HCT116 (cell line): ENCODE measurements around the gene COX7A2L. TPM values are rescaled to one million over a fixed set of nuclear protein-coding genes. Genes with fewer than 3 reads are reported as not detected.

Experiments used
- ATAC-seq: fragments of 200-7000 bp; cut with Tn5 transposase; 2 replicates; pipeline ENCODE4 v1.9.1; 2020; ENCODE audit warnings: mild to moderate bottlenecking, moderate library complexity
- BruUV-seq: library from RNA; stranded (reverse); fragments of 400-500 nt; replicated peaks from 2 replicates; lab custom pipeline; 2021; lab: Mats Ljungman, UMichigan
- CTCF ChIA-PET: fragments of 300-600 bp; sonication (Branson Sonifier 250); formaldehyde crosslinking; loops from one replicate; lab custom pipeline; 2021; ENCODE audit warnings: antibody characterized with exemption; lab: Charles Lee
- POLR2A ChIA-PET: fragments of 300-600, 350-600 bp; sonication (Branson Sonifier 250); formaldehyde crosslinking; loops from one replicate; lab custom pipeline; 2021; ENCODE audit warnings: antibody characterized with exemption; lab: Charles Lee
- RAD21 ChIA-PET, 2 experiments: fragments of 300-600 bp; sonication (Branson Sonifier 250); formaldehyde crosslinking; loops; one replicate each; lab custom pipeline; 2023; ENCODE audit warnings: low total read pairs in 2 of 2; ENCODE audit not compliant: uncharacterized antibody in 2 of 2, unreplicated experiment in 2 of 2, low non-redundant PET in 1 of 2; lab: Charles Lee
- DNase-seq: peaks from one replicate; pipeline ENCODE4 v3.0.0-alpha.2; 2010; ENCODE audit warnings: low read depth, low spot score
- H2AFZ ChIP-seq: fragments of 200-600 bp; shearing (Covaris generic), sonication (generic); 2 replicates; pipeline ENCODE4 v1.6.1; 2017; ENCODE audit warnings: low read depth, mixed run types, mixed read lengths, antibody characterized with exemption, low read length; ENCODE audit not compliant: poor library complexity, severe bottlenecking
- H3K27ac ChIP-seq: 2 replicates; pipeline ENCODE4 v1.5.1; 2012; ENCODE audit warnings: low read depth, low read length
- H3K27me3 ChIP-seq: fragments of 200-600 bp; sonication (generic); 2 replicates; pipeline ENCODE4 v1.6.1; 2016; ENCODE audit warnings: mixed run types, low read length, mixed read lengths; ENCODE audit not compliant: insufficient read depth
- H3K36me3 ChIP-seq, 2 experiments: fragments of 200-500 bp in 1 of 2; fragments of 200-600 bp in 1 of 2; sonication (Bioruptor generic) in 1 of 2; sonication (generic) in 1 of 2; 2 replicates each; pipeline versions ENCODE4 v1.5.1 to v1.6.1; 2014 to 2016; ENCODE audit warnings: low read length in 2 of 2, inconsistent platforms in 1 of 2, mixed read lengths in 1 of 2, mixed run types in 1 of 2; ENCODE audit not compliant: insufficient read depth in 2 of 2, control insufficient read depth in 1 of 2
- H3K4me1 ChIP-seq, 2 experiments: fragments of 200-600 bp in 1 of 2; sonication (generic) in 1 of 2; 2 replicates each; pipeline versions ENCODE4 v1.5.1 to v1.6.1; 2012 to 2017; ENCODE audit warnings: low read length in 2 of 2, inconsistent platforms in 1 of 2, mild to moderate bottlenecking in 1 of 2, mixed read lengths in 1 of 2, mixed run types in 1 of 2, moderate library complexity in 1 of 2; ENCODE audit not compliant: insufficient read depth in 2 of 2, control insufficient read depth in 1 of 2
- H3K4me2 ChIP-seq: fragments of 200-600 bp; sonication (generic); 2 replicates; pipeline ENCODE4 v1.6.1; 2017; ENCODE audit warnings: mixed run types, low read length, mixed read lengths
- H3K4me3 ChIP-seq, 2 experiments: fragments of 200-600 bp in 1 of 2; sonication (generic) in 1 of 2; replicated peaks in 1 of 2; 2 replicates each; pipeline ENCODE4 v1.5.1; 2011 to 2016; ENCODE audit warnings: low read length in 2 of 2, control low read depth in 1 of 2, low read depth in 1 of 2, mild to moderate bottlenecking in 1 of 2, mixed read lengths in 1 of 2, mixed run types in 1 of 2
- H3K79me2 ChIP-seq: fragments of 200-600 bp; sonication (generic); 2 replicates; pipeline ENCODE4 v1.6.1; 2017; ENCODE audit warnings: mild to moderate bottlenecking, mixed run types, low read length, moderate library complexity, mixed read lengths; ENCODE audit not compliant: insufficient read depth
- H3K9ac ChIP-seq: fragments of 200-600 bp; sonication (generic); 2 replicates; pipeline ENCODE4 v1.6.1; 2016; ENCODE audit warnings: low read length, mixed read lengths
- H3K9me2 ChIP-seq: fragments of 200-600 bp; sonication (generic), shearing (Covaris generic); 2 replicates; pipeline ENCODE4 v1.6.1; 2017; ENCODE audit warnings: mixed run types, mild to moderate bottlenecking, moderate library complexity; ENCODE audit not compliant: insufficient read depth
- H3K9me3 ChIP-seq, 2 experiments: fragments of 200-500 bp in 1 of 2; fragments of 200-600 bp in 1 of 2; sonication (Bioruptor generic) in 1 of 2; sonication (generic) in 1 of 2; 2 replicates each; pipeline ENCODE4 v1.6.1; 2014 to 2017; ENCODE audit warnings: low read length in 2 of 2, mixed read lengths in 2 of 2, inconsistent platforms in 1 of 2, low read depth in 1 of 2, mild to moderate bottlenecking in 1 of 2, mixed run types in 1 of 2, moderate library complexity in 1 of 2; ENCODE audit not compliant: control insufficient read depth in 1 of 2, insufficient read depth in 1 of 2
- H4K20me1 ChIP-seq: fragments of 200-600 bp; sonication (generic), shearing (Covaris generic); 2 replicates; pipeline ENCODE4 v1.6.1; 2017; ENCODE audit warnings: mixed run types, mild to moderate bottlenecking, moderate library complexity; ENCODE audit not compliant: insufficient read depth
- EGR1 ChIP-seq: IDR thresholded peaks from 2 replicates; pipeline ENCODE4 v1.6.1; 2012; ENCODE audit warnings: low read depth
- EZH2phosphoT487 ChIP-seq: fragments of 200-600 bp; IDR thresholded peaks from 2 replicates; pipeline ENCODE4 v1.6.1; 2018; ENCODE audit warnings: antibody characterized with exemption, borderline replicate concordance
- JUND ChIP-seq: IDR thresholded peaks from 2 replicates; pipeline ENCODE4 v1.6.1; 2012
- RAD21 ChIP-seq: IDR thresholded peaks from 2 replicates; pipeline ENCODE4 v1.6.1; 2012; ENCODE audit warnings: low read depth, mild to moderate bottlenecking
- YY1 ChIP-seq: IDR thresholded peaks from 2 replicates; pipeline ENCODE4 v1.6.1; 2011; ENCODE audit warnings: low read length, low read depth, moderate library complexity, mild to moderate bottlenecking; ENCODE audit not compliant: insufficient replicate concordance; ENCODE audit errors: extremely low read depth
- ZBTB33 ChIP-seq: IDR thresholded peaks from 2 replicates; pipeline ENCODE4 v1.6.1; 2011; ENCODE audit warnings: mild to moderate bottlenecking, low read length, moderate library complexity; ENCODE audit not compliant: insufficient replicate concordance; ENCODE audit errors: extremely low read depth
- intact Hi-C: fragments of 100-400 bp; cut with micrococcal nuclease; formaldehyde crosslinking; loops from 2 replicates; pipeline ENCODE4 v1.10.0; 2022
- total RNA-seq: library from RNA; stranded (reverse); gene quantifications from one replicate; pipeline ENCODE4 v1.2.1, GENCODE V29; 2021; ENCODE audit not compliant: unreplicated experiment
- TF ChIP-seq, protein P1 (sequence below): IDR thresholded peaks from 2 replicates; pipeline ENCODE4 v1.6.1; 2012; ENCODE audit warnings: low read depth

COX7A2L gene
- total RNA-seq, 1 experiment from 2014 or later, result 104 TPM

DNA sequence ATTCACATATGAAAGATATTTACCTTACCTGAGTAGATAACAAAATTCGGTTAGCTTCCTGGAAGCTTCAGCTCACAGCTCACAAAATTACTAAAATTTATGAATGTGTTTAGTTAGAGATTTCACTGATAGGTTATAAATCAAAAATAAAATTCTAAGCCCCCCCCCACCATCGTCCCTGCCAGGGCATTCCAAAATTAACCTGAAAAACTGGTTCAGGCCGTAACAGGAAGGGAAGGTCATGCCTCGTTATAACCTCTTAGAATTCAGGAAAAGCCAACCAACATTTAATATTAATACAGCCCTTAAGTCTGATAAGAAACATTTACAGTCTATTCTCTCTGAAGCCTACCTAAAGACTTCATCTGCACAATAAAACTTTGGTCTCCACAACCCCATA is 48.9 kb downstream of the COX7A2L start:
- ATAC-seq, result no peak

More for the DNA sequence above, 48.9 kb downstream of the COX7A2L start:
- Histone ChIP-seq H3K27ac (no peak overlapping the region), H3K4me1 (peaks cover 0 to 3% of the 10 kb centered on the region in 2 experiments; a peak in 1 of 4 replicates), H4K20me1 (no peaks in the 10 kb centered on the region), H2AFZ (no peak overlapping the region), H3K9ac (no peak overlapping the region), H3K9me2 (no peaks in the 10 kb centered on the region), H3K27me3 (no peaks in the 10 kb centered on the region), H3K79me2 (no peaks in the 10 kb centered on the region), H3K36me3 (peaks cover 5 to 7% of the 10 kb centered on the region in 2 experiments; a peak in 1 of 4 replicates)
- no peak for DNase-seq
- ChIA-PET POLR2A (no interaction called here), CTCF (interaction anchor here (0.7 kb wide), 1 partner anchor 222 kb away, joined by 4 read pairs; no protein-coding TSS in a partner anchor)
- intact Hi-C loops, result no loop called here
- BruUV-seq, result no TSS peak
- TF ChIP-seq EZH2phosphoT487 (no peak), ZBTB33 (no peak), JUND (no peak), RAD21 (no peak), YY1 (no peak), EGR1 (no peak)
- TF ChIP-seq, protein P1, sequence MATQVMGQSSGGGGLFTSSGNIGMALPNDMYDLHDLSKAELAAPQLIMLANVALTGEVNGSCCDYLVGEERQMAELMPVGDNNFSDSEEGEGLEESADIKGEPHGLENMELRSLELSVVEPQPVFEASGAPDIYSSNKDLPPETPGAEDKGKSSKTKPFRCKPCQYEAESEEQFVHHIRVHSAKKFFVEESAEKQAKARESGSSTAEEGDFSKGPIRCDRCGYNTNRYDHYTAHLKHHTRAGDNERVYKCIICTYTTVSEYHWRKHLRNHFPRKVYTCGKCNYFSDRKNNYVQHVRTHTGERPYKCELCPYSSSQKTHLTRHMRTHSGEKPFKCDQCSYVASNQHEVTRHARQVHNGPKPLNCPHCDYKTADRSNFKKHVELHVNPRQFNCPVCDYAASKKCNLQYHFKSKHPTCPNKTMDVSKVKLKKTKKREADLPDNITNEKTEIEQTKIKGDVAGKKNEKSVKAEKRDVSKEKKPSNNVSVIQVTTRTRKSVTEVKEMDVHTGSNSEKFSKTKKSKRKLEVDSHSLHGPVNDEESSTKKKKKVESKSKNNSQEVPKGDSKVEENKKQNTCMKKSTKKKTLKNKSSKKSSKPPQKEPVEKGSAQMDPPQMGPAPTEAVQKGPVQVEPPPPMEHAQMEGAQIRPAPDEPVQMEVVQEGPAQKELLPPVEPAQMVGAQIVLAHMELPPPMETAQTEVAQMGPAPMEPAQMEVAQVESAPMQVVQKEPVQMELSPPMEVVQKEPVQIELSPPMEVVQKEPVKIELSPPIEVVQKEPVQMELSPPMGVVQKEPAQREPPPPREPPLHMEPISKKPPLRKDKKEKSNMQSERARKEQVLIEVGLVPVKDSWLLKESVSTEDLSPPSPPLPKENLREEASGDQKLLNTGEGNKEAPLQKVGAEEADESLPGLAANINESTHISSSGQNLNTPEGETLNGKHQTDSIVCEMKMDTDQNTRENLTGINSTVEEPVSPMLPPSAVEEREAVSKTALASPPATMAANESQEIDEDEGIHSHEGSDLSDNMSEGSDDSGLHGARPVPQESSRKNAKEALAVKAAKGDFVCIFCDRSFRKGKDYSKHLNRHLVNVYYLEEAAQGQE, result no peak
- TF ChIP-seq, all 23 proteins: peak for 0
- H3K4me3 ChIP-seq, result no peak overlapping the region
- no peaks in the 10 kb centered on the region for H3K9me3 ChIP-seq
- RAD21 ChIA-PET, result no interaction called here
- H3K4me2 ChIP-seq, result no peak overlapping the region
